ENCODE data around the gene CIZ1. TPM values are rescaled to one million over a fixed set of nuclear protein-coding genes. Genes with fewer than 3 reads are reported as not detected.

The CIZ1 gene
- polyA plus RNA-seq, 1 experiment = 26.9 TPM

- TF ChIP-seq, protein P1, sequence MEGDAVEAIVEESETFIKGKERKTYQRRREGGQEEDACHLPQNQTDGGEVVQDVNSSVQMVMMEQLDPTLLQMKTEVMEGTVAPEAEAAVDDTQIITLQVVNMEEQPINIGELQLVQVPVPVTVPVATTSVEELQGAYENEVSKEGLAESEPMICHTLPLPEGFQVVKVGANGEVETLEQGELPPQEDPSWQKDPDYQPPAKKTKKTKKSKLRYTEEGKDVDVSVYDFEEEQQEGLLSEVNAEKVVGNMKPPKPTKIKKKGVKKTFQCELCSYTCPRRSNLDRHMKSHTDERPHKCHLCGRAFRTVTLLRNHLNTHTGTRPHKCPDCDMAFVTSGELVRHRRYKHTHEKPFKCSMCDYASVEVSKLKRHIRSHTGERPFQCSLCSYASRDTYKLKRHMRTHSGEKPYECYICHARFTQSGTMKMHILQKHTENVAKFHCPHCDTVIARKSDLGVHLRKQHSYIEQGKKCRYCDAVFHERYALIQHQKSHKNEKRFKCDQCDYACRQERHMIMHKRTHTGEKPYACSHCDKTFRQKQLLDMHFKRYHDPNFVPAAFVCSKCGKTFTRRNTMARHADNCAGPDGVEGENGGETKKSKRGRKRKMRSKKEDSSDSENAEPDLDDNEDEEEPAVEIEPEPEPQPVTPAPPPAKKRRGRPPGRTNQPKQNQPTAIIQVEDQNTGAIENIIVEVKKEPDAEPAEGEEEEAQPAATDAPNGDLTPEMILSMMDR (IDR thresholded peaks at IDR 0.05; ENCODE audit: low read depth, low read length) = no peak
Measured at GRCh38 chr9:128216781-128217553, 25.6 kb upstream of the CIZ1 start.

DNA sequence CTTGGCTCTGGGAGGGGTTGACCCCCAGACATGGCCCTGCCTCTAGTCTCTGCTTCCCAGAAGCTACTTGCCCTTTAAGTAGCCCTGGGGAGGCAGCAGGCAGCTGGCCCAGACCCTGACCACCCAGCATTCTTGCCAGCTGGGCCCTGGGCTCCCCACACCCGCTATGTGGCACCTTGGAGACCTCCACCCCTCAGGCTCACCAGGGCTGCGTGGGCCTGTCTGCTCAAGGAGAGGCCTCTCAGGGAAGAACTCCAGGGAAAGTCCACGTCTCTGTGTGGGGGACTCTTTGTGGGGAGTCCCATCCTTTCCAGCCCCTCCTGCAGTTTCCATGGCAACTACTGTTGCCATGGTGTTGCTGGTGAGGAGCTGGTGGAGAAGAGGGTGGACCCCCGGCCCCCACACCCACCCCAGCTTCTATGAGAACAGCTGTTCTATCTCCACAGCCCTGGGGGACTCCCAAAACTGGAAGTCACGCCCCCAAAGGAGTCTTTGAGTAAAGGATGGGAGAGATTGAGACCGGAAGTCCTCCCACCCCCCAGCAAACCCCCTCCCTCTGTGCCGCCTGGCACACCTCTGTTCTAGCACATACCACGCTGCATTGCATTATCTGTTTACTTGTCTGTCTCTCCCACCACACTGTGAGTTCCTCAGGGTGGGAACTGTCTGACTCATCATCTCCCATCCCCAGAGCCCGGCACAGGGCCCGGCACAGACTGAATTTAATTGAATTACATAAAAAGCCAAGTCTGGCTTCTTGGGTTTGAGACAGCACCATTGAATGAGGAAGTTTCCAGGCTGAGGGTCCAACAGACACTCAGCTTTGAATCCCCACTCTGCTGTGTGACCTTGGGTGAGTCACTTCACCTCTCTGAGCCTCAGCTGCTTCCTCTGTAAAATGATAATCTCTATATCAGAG is 24.4 kb upstream of the CIZ1 start:
- Histone ChIP-seq H3K27ac (ENCODE audit: low read depth, low read length) (peak overlapping the region; percentile 68), H3K9me3 (ENCODE audit: control insufficient read depth, insufficient read depth, low read length) (no peaks in the 10 kb centered on the region; the same call in 1 of the 2 replicates), H3K4me3 (ENCODE audit: low read depth, low read length) (no peak overlapping the region), H3K27me3 (ENCODE audit: control insufficient read depth, insufficient read depth, low read length) (no peaks in the 10 kb centered on the region)
- CTCF ChIA-PET = no interaction called here
- POLR2A ChIA-PET = interaction anchor here (1.0 to 1.7 kb wide), 2 partner anchors 9 to 60 kb away, joined by 3 to 7 read pairs; partner anchors contain the start of genes GOLGA2 and SWI5
- TF ChIP-seq, protein P1 (IDR thresholded peaks at IDR 0.05; ENCODE audit: low read depth, low read length) = no peak
- DNase-seq (ENCODE audit: low read depth, low spot score) = peak; percentile 47

More at GRCh38 chr9:128216781-128217553, 25.6 kb upstream of the CIZ1 start:
- CTCF ChIA-PET = no interaction called here
- H3K27ac ChIP-seq (ENCODE audit: low read depth, low read length) = peak overlapping the region; percentile 31
- H3K4me3 ChIP-seq (ENCODE audit: low read depth, low read length) = no peak overlapping the region
- no peak for DNase-seq (ENCODE audit: low read depth, low spot score)
- H3K27me3 ChIP-seq (ENCODE audit: control insufficient read depth, insufficient read depth, low read length) = no peaks in the 10 kb centered on the region
- no peaks in the 10 kb centered on the region; the same call in 1 of the 2 replicates for H3K9me3 ChIP-seq (ENCODE audit: control insufficient read depth, insufficient read depth, low read length)
- POLR2A ChIA-PET = interaction anchor here (1.0 to 1.7 kb wide), 2 partner anchors 10 to 59 kb away, joined by 3 to 7 read pairs; partner anchors contain the start of genes GOLGA2 and SWI5

DNA sequence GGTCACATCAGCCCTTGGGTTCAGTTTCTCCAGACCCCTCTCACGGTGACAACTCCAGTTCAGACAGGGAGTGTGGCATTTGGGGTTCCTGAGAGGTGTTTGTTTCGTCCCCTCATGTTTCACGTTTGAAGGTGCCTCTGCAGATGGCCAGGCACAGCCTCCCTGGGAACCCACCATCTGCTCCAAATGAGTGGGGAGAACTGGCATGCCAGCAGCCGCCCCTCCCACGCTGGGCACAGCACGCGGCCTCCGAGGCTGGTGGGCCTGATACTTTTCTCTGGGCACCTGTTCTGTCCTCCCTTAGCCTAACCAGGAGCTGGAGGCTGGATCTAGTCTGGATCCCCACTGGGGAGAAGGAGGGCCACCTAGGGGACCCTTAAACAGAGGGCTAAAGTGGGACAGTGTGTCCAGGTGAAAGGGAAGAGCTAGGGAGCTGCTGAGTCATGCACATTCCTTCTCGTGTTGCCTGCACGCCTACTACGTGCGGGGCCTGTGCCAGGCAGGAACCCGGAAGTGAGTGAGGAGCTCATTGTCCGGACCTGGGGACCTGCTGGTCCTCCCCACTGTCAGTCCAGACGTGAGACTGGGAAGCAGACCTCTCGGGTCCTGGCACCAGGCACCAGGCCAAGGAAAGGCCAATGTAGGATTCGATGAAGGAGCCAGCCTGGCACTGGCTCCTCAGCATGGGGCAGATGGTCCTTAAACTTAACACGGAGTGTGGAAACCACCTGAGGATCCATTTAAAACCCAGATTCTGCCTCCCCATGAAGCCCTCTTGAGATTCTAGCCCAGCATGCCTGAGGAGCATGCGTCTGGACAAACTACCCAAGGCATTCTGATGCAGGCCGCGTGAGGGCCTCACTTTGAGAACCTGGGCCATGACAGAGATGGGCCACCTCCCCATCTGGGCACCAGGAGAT is 23.5 kb upstream of the CIZ1 start:
- TF ChIP-seq, protein P1 (IDR thresholded peaks at IDR 0.05; ENCODE audit: low read depth, low read length) = no peak
- H3K4me3 ChIP-seq (ENCODE audit: low read depth, low read length) = no peak overlapping the region
- no peaks in the 10 kb centered on the region; the same call in 1 of the 2 replicates for H3K9me3 ChIP-seq (ENCODE audit: control insufficient read depth, insufficient read depth, low read length)
- ChIA-PET CTCF (no interaction called here), POLR2A (no interaction called here)
- H3K27ac ChIP-seq (ENCODE audit: low read depth, low read length) = peak overlapping the region; percentile 68
- DNase-seq (ENCODE audit: low read depth, low spot score) = no peak
- no peaks in the 10 kb centered on the region for H3K27me3 ChIP-seq (ENCODE audit: control insufficient read depth, insufficient read depth, low read length)

GRCh38 chr9:128213746-128214497 is 22.6 kb upstream of the CIZ1 start:
- H3K27me3 ChIP-seq (ENCODE audit: control insufficient read depth, insufficient read depth, low read length) = no peaks in the 10 kb centered on the region
- ChIA-PET POLR2A (no interaction called here), CTCF (interaction anchor here (0.6 kb wide), 1 partner anchor 10 kb away, joined by 4 read pairs; no protein-coding TSS in a partner anchor)
- DNase-seq (ENCODE audit: low read depth, low spot score) = no peak
- no peaks in the 10 kb centered on the region; the same call in 1 of the 2 replicates for H3K9me3 ChIP-seq (ENCODE audit: control insufficient read depth, insufficient read depth, low read length)
- no peak overlapping the region for H3K4me3 ChIP-seq (ENCODE audit: low read depth, low read length)
- TF ChIP-seq, protein P1 (IDR thresholded peaks at IDR 0.05; ENCODE audit: low read depth, low read length) = no peak
- H3K27ac ChIP-seq (ENCODE audit: low read depth, low read length) = no peak overlapping the region
